ENCODE results near the gene SUPT3H.

DNA sequence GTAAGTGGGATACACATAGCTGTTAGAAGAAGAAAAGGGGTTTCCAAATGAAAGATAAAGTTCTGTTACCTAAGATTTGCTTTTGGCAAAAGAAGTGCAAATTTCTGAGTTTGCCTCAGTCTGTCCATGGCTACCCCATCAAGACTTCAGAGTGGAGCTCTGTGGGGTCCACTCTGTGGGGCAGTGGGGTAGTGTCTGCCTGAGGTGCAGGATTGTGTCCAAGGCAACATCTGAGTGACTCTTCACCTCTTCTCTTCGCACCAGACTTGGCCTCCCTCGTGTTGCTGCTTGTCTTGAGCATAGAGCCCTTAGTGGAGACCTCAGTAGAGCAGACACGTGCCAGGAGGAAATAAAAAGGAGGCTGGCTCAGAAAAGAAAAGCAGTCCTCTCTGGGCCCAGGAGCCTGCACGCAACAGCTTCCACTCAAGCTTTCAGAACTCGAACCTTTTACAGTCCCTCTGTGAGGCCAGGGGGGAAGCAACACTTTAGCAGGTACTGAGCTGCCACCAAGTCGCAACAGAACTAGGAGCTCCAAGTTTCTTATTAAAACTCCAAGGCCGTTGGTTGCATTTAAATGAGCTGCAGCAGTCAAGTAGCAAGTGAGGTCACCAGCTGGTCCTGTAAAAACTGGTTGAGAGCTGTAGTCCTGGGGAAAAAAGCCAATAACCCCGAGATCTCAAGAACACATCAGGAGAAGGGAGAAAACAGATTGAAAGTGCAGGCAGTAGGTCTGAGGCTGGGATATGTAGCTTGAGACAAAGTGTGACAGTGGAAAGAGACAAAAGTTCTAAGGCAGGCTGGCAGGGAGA is 576.7 kb downstream of the SUPT3H start:
- TF ChIP-seq CTCF (IDR thresholded peaks at IDR 0.05) = no peak
- no peak for TF ChIP-seq POLR2A (IDR thresholded peaks at IDR 0.05)

All from lower leg skin (tissue), 3 donors.